Endothelial cell of umbilical vein (primary cell): Measurements from ENCODE around the gene DPYSL4. TPM values are rescaled to one million over a fixed set of nuclear protein-coding genes. Genes with fewer than 3 reads are reported as not detected.

Experiments used
- BruUV-seq: library from RNA; stranded (reverse); fragments of 400-500 nt; replicated peaks from 2 replicates; lab custom pipeline; 2021; lab: Mats Ljungman, UMichigan
- CTCF ChIA-PET: fragments of 300-600, 350-600 bp; sonication (Branson Sonifier 250); formaldehyde crosslinking; loops from one replicate; lab custom pipeline; 2021; ENCODE audit warnings: antibody characterized with exemption, inconsistent platforms; lab: Charles Lee
- POLR2A ChIA-PET: fragments of 300-600, 350-600 bp; sonication (Branson Sonifier 250); formaldehyde crosslinking; loops from one replicate; lab custom pipeline; 2021; ENCODE audit warnings: antibody characterized with exemption, inconsistent platforms; lab: Charles Lee
- DNase-seq: peaks from one replicate; pipeline ENCODE4 v3.0.0-alpha.2; 2011; ENCODE audit warnings: low read depth, low spot score
- FAIRE-seq: peaks from 2 replicates; lab custom pipeline; 2011; peaks lifted over from hg19 to GRCh38; lab: Jason Lieb, UNC
- H2AFZ ChIP-seq: 2 replicates; pipeline ENCODE4 v1.6.0; 2012; ENCODE audit warnings: low read depth, low read length, control low read depth, inconsistent platforms
- H3K27ac ChIP-seq: 2 replicates; pipeline ENCODE4 v1.5.1; 2011; ENCODE audit warnings: low read depth, mild to moderate bottlenecking, control low read depth, low read length, moderate library complexity; ENCODE audit not compliant: insufficient read depth
- H3K27me3 ChIP-seq, 2 experiments: 2 replicates each; pipeline versions ENCODE4 v1.6.0 to v1.6.1; 2011; ENCODE audit warnings: low read length in 2 of 2, mixed read lengths in 1 of 2; ENCODE audit not compliant: control insufficient read depth in 2 of 2, insufficient read depth in 2 of 2
- H3K36me3 ChIP-seq, 2 experiments: 2 replicates in 1 of 2; 3 replicates in 1 of 2; pipeline ENCODE4 v1.5.1; 2011; ENCODE audit warnings: low read length in 2 of 2, mild to moderate bottlenecking in 1 of 2, moderate library complexity in 1 of 2; ENCODE audit not compliant: control insufficient read depth in 2 of 2, insufficient read depth in 2 of 2; ENCODE audit errors: extremely low read depth in 1 of 2
- H3K4me1 ChIP-seq: 3 replicates; pipeline ENCODE4 v1.5.1; 2011; ENCODE audit warnings: mild to moderate bottlenecking, low read length; ENCODE audit not compliant: control insufficient read depth, insufficient read depth; ENCODE audit errors: extremely low read depth
- H3K4me2 ChIP-seq: 2 replicates; pipeline ENCODE4 v1.6.1; 2011; ENCODE audit warnings: low read length, control low read depth, mixed read lengths; ENCODE audit not compliant: insufficient read depth
- H3K4me3 ChIP-seq, 3 experiments: fragments of 200-600 bp in 1 of 3; sonication (generic), shearing (Covaris generic) in 1 of 3; replicated peaks in 1 of 3; 2 replicates each; pipeline ENCODE4 v1.5.1; 2011 to 2016; ENCODE audit warnings: control low read depth in 3 of 3, low read length in 3 of 3, mild to moderate bottlenecking in 2 of 3, inconsistent platforms in 1 of 3, low read depth in 1 of 3, moderate library complexity in 1 of 3; ENCODE audit not compliant: insufficient read depth in 1 of 3
- H3K79me2 ChIP-seq: 2 replicates; pipeline ENCODE4 v1.6.0; 2012; ENCODE audit warnings: low read length, inconsistent platforms; ENCODE audit not compliant: control insufficient read depth, insufficient read depth
- H3K9ac ChIP-seq: replicated peaks from 2 replicates; pipeline ENCODE3; 2011; ENCODE audit warnings: low read length, control low read depth; ENCODE audit not compliant: insufficient read depth; ENCODE audit errors: extremely low read depth
- H3K9me1 ChIP-seq: replicated peaks from 3 replicates; pipeline ENCODE4 v1.6.0; 2011; ENCODE audit warnings: mild to moderate bottlenecking, low read length; ENCODE audit not compliant: control insufficient read depth, insufficient read depth; ENCODE audit errors: extremely low read depth
- H3K9me3 ChIP-seq: replicated peaks from 2 replicates; pipeline ENCODE4 v1.5.1; 2012; ENCODE audit warnings: low read length, inconsistent platforms; ENCODE audit not compliant: control insufficient read depth, insufficient read depth
- H4K20me1 ChIP-seq: replicated peaks from 2 replicates; pipeline ENCODE3; 2011; ENCODE audit warnings: mild to moderate bottlenecking, low read length; ENCODE audit not compliant: control insufficient read depth, insufficient read depth; ENCODE audit errors: extremely low read depth
- CTCF ChIP-seq, 2 donors: IDR thresholded peaks; 1 replicate in 1 of 2; 2 replicates in 1 of 2; pipeline ENCODE4 v1.5.1; 2011; ENCODE audit warnings: low read length in 2 of 2, mild to moderate bottlenecking in 2 of 2, moderate library complexity in 2 of 2, control low read depth in 1 of 2, inconsistent platforms in 1 of 2, low read depth in 1 of 2; ENCODE audit not compliant: insufficient read depth in 1 of 2; ENCODE audit errors: extremely low read depth in 1 of 2
- EZH2 ChIP-seq: IDR thresholded peaks from 2 replicates; pipeline ENCODE4 v1.6.1; 2012; ENCODE audit warnings: borderline replicate concordance, low read depth, mild to moderate bottlenecking, moderate library complexity, low read length, inconsistent platforms; ENCODE audit not compliant: severe bottlenecking
- FOS ChIP-seq: IDR thresholded peaks from 2 replicates; pipeline ENCODE4 v1.6.1; 2011; ENCODE audit warnings: mild to moderate bottlenecking, low read length, moderate library complexity, borderline replicate concordance; ENCODE audit not compliant: insufficient read depth
- GATA2 ChIP-seq: IDR thresholded peaks from 2 replicates; pipeline ENCODE4 v1.7.0; 2011; ENCODE audit warnings: low read depth, mild to moderate bottlenecking, moderate library complexity, mixed read lengths, low read length; ENCODE audit not compliant: insufficient read length, insufficient read depth
- JUN ChIP-seq: IDR thresholded peaks from 2 replicates; pipeline ENCODE4 v1.6.1; 2011; ENCODE audit warnings: borderline replicate concordance, low read depth; ENCODE audit not compliant: insufficient read length, insufficient read depth
- MAX ChIP-seq: IDR thresholded peaks from 2 replicates; pipeline ENCODE4 v1.6.1; 2011; ENCODE audit not compliant: insufficient read depth, insufficient read length
- MYC ChIP-seq: IDR thresholded peaks from one replicate; pipeline ENCODE4 v1.6.1; 2011; ENCODE audit warnings: mild to moderate bottlenecking, low read depth, low read length
- POLR2A ChIP-seq: IDR thresholded peaks from 2 replicates; pipeline ENCODE4 v1.6.1; 2012; ENCODE audit warnings: low read depth, mild to moderate bottlenecking, control low read depth, low read length
- POLR2AphosphoS5 ChIP-seq: IDR thresholded peaks from 2 replicates; pipeline ENCODE4 v1.6.1; 2012; ENCODE audit warnings: low read depth, mild to moderate bottlenecking, control low read depth, low read length, moderate library complexity; ENCODE audit not compliant: insufficient read depth
- dilution Hi-C: fragments of 300-500 bp; cut with MboI; formaldehyde crosslinking; loops from one replicate; pipeline ENCODE4 v1.15.0; 2019; ENCODE audit warnings: low sequenced_read_pairs; ENCODE audit not compliant: extremely low pct_ligation_motif_present
- intact Hi-C: fragments of 100-400 bp; cut with micrococcal nuclease; formaldehyde crosslinking; loops from one replicate; pipeline ENCODE4 v1.10.0; 2022
- polyA plus RNA-seq, 4 experiments: library from polyadenylated mRNA; depleted of rRNA in 3 of 4; stranded (reverse) in 3 of 4; unstranded in 1 of 4; fragments of >200 nt; gene quantifications; 2 replicates each; pipeline versions ENCODE4 v1.2.1 to v1.2.3, GENCODE V29; 2011 to 2012; ENCODE audit warnings: missing spikeins in 1 of 4
- total RNA-seq: library from RNA; stranded (reverse); gene quantifications from 2 replicates; pipeline ENCODE4 v1.2.3, GENCODE V29; 2021

DPYSL4 gene
- total and polyA plus RNA-seq, 2 donors (not counting 3 experiments of a cell fraction or from before 2014, with no cell fraction given) = 27.1 to 60.0 TPM

- POLR2A ChIA-PET = no interaction called here
- Histone ChIP-seq H2AFZ (no peak overlapping the region), H3K4me2 (no peak overlapping the region), H3K79me2 (no peaks in the 10 kb centered on the region), H3K9me1 (no peaks in the 10 kb centered on the region), H3K27ac (no peak overlapping the region), H3K4me3 (no peak overlapping the region), H4K20me1 (no peaks in the 10 kb centered on the region), H3K27me3 (no peaks in the 10 kb centered on the region), H3K36me3 (no peaks in the 10 kb centered on the region), H3K4me1 (no peaks in the 10 kb centered on the region), H3K9ac (no peak overlapping the region), H3K9me3 (no peaks in the 10 kb centered on the region)
- intact Hi-C loops = no loop called here
- TF ChIP-seq POLR2AphosphoS5 (no peak), MAX (no peak), CTCF (IDR thresholded peaks at IDR 0.05; ENCODE audit: extremely low read depth in 1 of 2, insufficient read depth in 1 of 2, low read depth in 1 of 2, low read length in 2 of 2) (no peak), POLR2A (no peak), JUN (no peak), MYC (no peak), GATA2 (no peak), FOS (no peak), EZH2 (no peak)
- FAIRE-seq (no peak), DNase-seq (no peak)
- no TSS peak for BruUV-seq
- CTCF ChIA-PET = interaction anchor here (1.4 to 1.7 kb wide), 3 partner anchors 10 to 126 kb away, joined by 3 to 15 read pairs (median 7); no protein-coding TSS in a partner anchor
- dilution Hi-C loops = no loop called here
These were observed 38.5 kb downstream of the DPYSL4 start for GRCh38 chr10:132225073-132225848.
